ENCODE data around the gene IFT43. TPM values are rescaled to one million over a fixed set of nuclear protein-coding genes. Genes with fewer than 3 reads are reported as not detected.

Gene IFT43
- polyA plus RNA-seq, 1 of the 3 experiments (the other 2 are of a cell fraction): 78.8 TPM

GRCh38 chr14:75960231-75960630 lies 25.3 kb upstream of the IFT43 start:
- ChIA-PET CTCF (interaction anchor here (0.9 to 3.8 kb wide), 5 partner anchors 9 to 53 kb away, joined by 3 to 21 read pairs (median 4); no protein-coding TSS in a partner anchor), POLR2A (no interaction called here)

GRCh38 chr14:75961662-75962061 lies 23.9 kb upstream of the IFT43 start:
- H3K4me3 ChIP-seq (ENCODE audit: low read depth in 2 of 2, low read length in 1 of 2): no peak overlapping the region

More at GRCh38 chr14:75960231-75960630, 25.3 kb upstream of the IFT43 start:
- no peaks in the 10 kb centered on the region for H4K20me1 ChIP-seq (ENCODE audit: insufficient read depth)
- no peak overlapping the region for H3K4me2 ChIP-seq
- H3K79me2 ChIP-seq (ENCODE audit: insufficient read depth): no peaks in the 10 kb centered on the region
- H3K36me3 ChIP-seq (replicated peaks in 1 of 2; ENCODE audit: control insufficient read depth in 1 of 2, insufficient read depth in 2 of 2, low read length in 1 of 2): peaks cover 0 to 6% of the 10 kb centered on the region in 2 experiments
- peak; percentile 21 for DNase-seq
- 89% methylated on average over 6 of the region's 6 CpGs for WGBS (ENCODE audit: low lambda C conversion rate)
- H3K4me3 ChIP-seq (ENCODE audit: low read depth in 2 of 2, low read length in 1 of 2): no peak overlapping the region
- H2AFZ ChIP-seq (ENCODE audit: low read depth): no peak overlapping the region
- peaks cover 0 to 12% of the 10 kb centered on the region in 2 experiments; a peak in 2 of 4 replicates for H3K4me1 ChIP-seq (ENCODE audit: control insufficient read depth in 1 of 2, insufficient read depth in 2 of 2, low read depth in 1 of 2, low read length in 1 of 2)
- H3K9ac ChIP-seq: no peak overlapping the region
- TF ChIP-seq TAF1 (IDR thresholded peaks at IDR 0.05; ENCODE audit: borderline replicate concordance, low read depth, low read length) (no peak), FOSL2 (IDR thresholded peaks at IDR 0.05; ENCODE audit: borderline replicate concordance, low read depth) (no peak), CTCF (IDR thresholded peaks at IDR 0.05) (no peak), CHD2 (IDR thresholded peaks at IDR 0.05; ENCODE audit: low read length, partially characterized antibody) (no peak), NFIC (IDR thresholded peaks at IDR 0.05; ENCODE audit: borderline replicate concordance) (no peak), IRF3 (IDR thresholded peaks at IDR 0.05; ENCODE audit: low read depth, low read length) (no peak), EZH2phosphoT487 (IDR thresholded peaks at IDR 0.05; ENCODE audit: borderline replicate concordance, low read depth) (no peak), TCF12 (IDR thresholded peaks at IDR 0.05) (no peak)
- H3K9me2 ChIP-seq: no peaks in the 10 kb centered on the region
- peak overlapping the region in 1 of 2 experiments; percentile 51; a peak in 2 of 4 replicates for H3K27ac ChIP-seq (ENCODE audit: low read depth in 2 of 2, low read length in 1 of 2)
- no peaks in the 10 kb centered on the region for H3K27me3 ChIP-seq (ENCODE audit: insufficient read depth)
- no peaks in the 10 kb centered on the region for H3K9me3 ChIP-seq
- H3F3A ChIP-seq (replicated peaks; ENCODE audit: insufficient read depth): no peaks in the 10 kb centered on the region

More at GRCh38 chr14:75961662-75962061, 23.9 kb upstream of the IFT43 start:
- no peaks in the 10 kb centered on the region for H3K27me3 ChIP-seq (ENCODE audit: insufficient read depth)
- no peaks in the 10 kb centered on the region for H3F3A ChIP-seq (replicated peaks; ENCODE audit: insufficient read depth)
- ChIA-PET POLR2A (no interaction called here), CTCF (interaction anchor here (1.3 to 3.8 kb wide), 2 partner anchors 18 to 54 kb away, joined by 5 to 21 read pairs; no protein-coding TSS in a partner anchor)
- no peaks in the 10 kb centered on the region for H4K20me1 ChIP-seq (ENCODE audit: insufficient read depth)
- H2AFZ ChIP-seq (ENCODE audit: low read depth): no peak overlapping the region
- H3K4me1 ChIP-seq (ENCODE audit: control insufficient read depth in 1 of 2, insufficient read depth in 2 of 2, low read depth in 1 of 2, low read length in 1 of 2): peaks cover 0 to 12% of the 10 kb centered on the region in 2 experiments; a peak in 2 of 4 replicates
- H3K9me2 ChIP-seq: no peaks in the 10 kb centered on the region
- no peak overlapping the region for H3K27ac ChIP-seq (ENCODE audit: low read depth in 2 of 2, low read length in 1 of 2)
- WGBS (ENCODE audit: low lambda C conversion rate): 77% methylated on average over 3 of the region's 3 CpGs
- no peaks in the 10 kb centered on the region for H3K9me3 ChIP-seq
- no peak overlapping the region for H3K4me2 ChIP-seq
- no peak for DNase-seq
- no peaks in the 10 kb centered on the region for H3K79me2 ChIP-seq (ENCODE audit: insufficient read depth)
- TF ChIP-seq IRF3 (IDR thresholded peaks at IDR 0.05; ENCODE audit: low read depth, low read length): no peak
- H3K36me3 ChIP-seq (replicated peaks in 1 of 2; ENCODE audit: control insufficient read depth in 1 of 2, insufficient read depth in 2 of 2, low read length in 1 of 2): peaks cover 0 to 8% of the 10 kb centered on the region in 2 experiments
- H3K9ac ChIP-seq: no peak overlapping the region

Data from SK-N-SH (cell line).